HEK293 (cell line): ENCODE data around the gene MPHOSPH8.

Experiments
- IKZF3 ChIP-seq: fragments of 450-650 bp; IDR thresholded peaks from 2 replicates; pipeline ENCODE4 v1.5.0; 2018; ENCODE audit warnings: missing biosample characterization, mild to moderate bottlenecking, missing genetic modification characterization, moderate library complexity
- KLF10 ChIP-seq: fragments of 450-650 bp; IDR thresholded peaks from 2 replicates; pipeline ENCODE4 v1.5.1; 2018; ENCODE audit warnings: missing biosample characterization, mild to moderate bottlenecking, missing genetic modification characterization
- KLF8 ChIP-seq: fragments of 450-650 bp; formaldehyde crosslinking; IDR thresholded peaks from 2 replicates; pipeline ENCODE4 v1.5.1; 2016; ENCODE audit warnings: missing biosample characterization, missing genetic modification characterization
- OSR2 ChIP-seq: fragments of 450-650 bp; formaldehyde crosslinking; IDR thresholded peaks from 2 replicates; pipeline ENCODE4 v1.5.1; 2016; ENCODE audit warnings: missing biosample characterization, missing genetic modification characterization
- PRDM1 ChIP-seq: fragments of 450-650 bp; formaldehyde crosslinking; IDR thresholded peaks from 2 replicates; pipeline ENCODE4; 2016; ENCODE audit warnings: missing biosample characterization, missing genetic modification characterization
- SCRT1 ChIP-seq: fragments of 450-650 bp; formaldehyde crosslinking; IDR thresholded peaks from 2 replicates; pipeline ENCODE4 v1.5.1; 2016; ENCODE audit warnings: missing biosample characterization, missing genetic modification characterization, borderline replicate concordance
- ZBTB7A ChIP-seq: fragments of 450-650 bp; formaldehyde crosslinking; IDR thresholded peaks from 2 replicates; pipeline ENCODE4 v1.5.1; 2016; ENCODE audit warnings: low read depth, missing biosample characterization, missing genetic modification characterization
- ZBTB8A ChIP-seq: fragments of 450-650 bp; formaldehyde crosslinking; IDR thresholded peaks from 2 replicates; pipeline ENCODE4 v1.5.1; 2016; ENCODE audit warnings: missing biosample characterization, missing genetic modification characterization
- ZFHX2 ChIP-seq: fragments of 450-650 bp; formaldehyde crosslinking; conservative IDR thresholded peaks from 2 replicates; pipeline ENCODE4 v1.5.1; 2016; ENCODE audit warnings: missing biosample characterization, missing genetic modification characterization
- ZFP37 ChIP-seq: fragments of 450-650 bp; formaldehyde crosslinking; IDR thresholded peaks from 2 replicates; pipeline ENCODE4 v1.5.1; 2016; ENCODE audit warnings: missing biosample characterization, missing genetic modification characterization
- ZNF155 ChIP-seq: fragments of 450-650 bp; formaldehyde crosslinking; IDR thresholded peaks from 2 replicates; pipeline ENCODE4 v1.5.1; 2016; ENCODE audit warnings: missing biosample characterization, missing genetic modification characterization
- ZNF311 ChIP-seq: fragments of 450-650 bp; formaldehyde crosslinking; IDR thresholded peaks from 2 replicates; pipeline ENCODE4 v1.5.1; 2017; ENCODE audit warnings: missing biosample characterization, missing genetic modification characterization, borderline replicate concordance
- ZNF394 ChIP-seq: fragments of 450-650 bp; formaldehyde crosslinking; IDR thresholded peaks from 2 replicates; pipeline ENCODE4 v1.5.1; 2016; ENCODE audit warnings: missing biosample characterization, missing genetic modification characterization, mild to moderate bottlenecking, moderate library complexity, borderline replicate concordance
- ZNF501 ChIP-seq: fragments of 450-650 bp; formaldehyde crosslinking; IDR thresholded peaks from 2 replicates; pipeline ENCODE4 v1.5.1; 2016; ENCODE audit warnings: missing biosample characterization, missing genetic modification characterization
- ZNF544 ChIP-seq: fragments of 450-650 bp; formaldehyde crosslinking; IDR thresholded peaks from 2 replicates; pipeline ENCODE4 v1.5.0; 2017; ENCODE audit warnings: missing biosample characterization, missing genetic modification characterization
- ZNF624 ChIP-seq: fragments of 450-650 bp; formaldehyde crosslinking; IDR thresholded peaks from 2 replicates; pipeline ENCODE4 v1.5.1; 2017; ENCODE audit warnings: missing biosample characterization, missing genetic modification characterization
- ZNF792 ChIP-seq: fragments of 450-650 bp; formaldehyde crosslinking; IDR thresholded peaks from 2 replicates; pipeline ENCODE4 v1.5.1; 2016; ENCODE audit warnings: missing biosample characterization, missing genetic modification characterization
- ZXDB ChIP-seq: fragments of 450-650 bp; formaldehyde crosslinking; IDR thresholded peaks from 2 replicates; pipeline ENCODE4 v1.5.1; 2016; ENCODE audit warnings: missing biosample characterization, missing genetic modification characterization
- TF ChIP-seq, protein P1 (sequence below): fragments of 450-650 bp; formaldehyde crosslinking; IDR thresholded peaks from 2 replicates; pipeline ENCODE4 v1.5.1; 2016; ENCODE audit warnings: missing biosample characterization, missing genetic modification characterization
- TF ChIP-seq, protein P2 (sequence below): fragments of 450-650 bp; formaldehyde crosslinking; IDR thresholded peaks from 2 replicates; pipeline ENCODE4 v1.5.1; 2016; ENCODE audit warnings: missing biosample characterization, missing genetic modification characterization
- TF ChIP-seq, protein P3 (sequence below): fragments of 450-650 bp; formaldehyde crosslinking; IDR thresholded peaks from 2 replicates; pipeline ENCODE4 v1.5.1; 2016; ENCODE audit warnings: missing biosample characterization, missing genetic modification characterization, borderline replicate concordance
- TF ChIP-seq, protein P4 (sequence below): fragments of 450-650 bp; IDR thresholded peaks from 2 replicates; pipeline ENCODE4 v1.5.1; 2018; ENCODE audit warnings: missing biosample characterization, missing genetic modification characterization
- TF ChIP-seq, protein P5 (sequence below): fragments of 450-650 bp; formaldehyde crosslinking; IDR thresholded peaks from 2 replicates; pipeline ENCODE4 v1.5.1; 2016; ENCODE audit warnings: missing biosample characterization, missing genetic modification characterization
- TF ChIP-seq, protein P6 (sequence below): fragments of 450-650 bp; formaldehyde crosslinking; IDR thresholded peaks from 2 replicates; pipeline ENCODE4 v1.5.1; 2016; ENCODE audit warnings: missing biosample characterization, missing genetic modification characterization
- TF ChIP-seq, protein P7 (sequence below): fragments of 450-650 bp; formaldehyde crosslinking; IDR thresholded peaks from 2 replicates; pipeline ENCODE4; 2016; ENCODE audit warnings: missing biosample characterization, missing genetic modification characterization

The MPHOSPH8 gene

DNA sequence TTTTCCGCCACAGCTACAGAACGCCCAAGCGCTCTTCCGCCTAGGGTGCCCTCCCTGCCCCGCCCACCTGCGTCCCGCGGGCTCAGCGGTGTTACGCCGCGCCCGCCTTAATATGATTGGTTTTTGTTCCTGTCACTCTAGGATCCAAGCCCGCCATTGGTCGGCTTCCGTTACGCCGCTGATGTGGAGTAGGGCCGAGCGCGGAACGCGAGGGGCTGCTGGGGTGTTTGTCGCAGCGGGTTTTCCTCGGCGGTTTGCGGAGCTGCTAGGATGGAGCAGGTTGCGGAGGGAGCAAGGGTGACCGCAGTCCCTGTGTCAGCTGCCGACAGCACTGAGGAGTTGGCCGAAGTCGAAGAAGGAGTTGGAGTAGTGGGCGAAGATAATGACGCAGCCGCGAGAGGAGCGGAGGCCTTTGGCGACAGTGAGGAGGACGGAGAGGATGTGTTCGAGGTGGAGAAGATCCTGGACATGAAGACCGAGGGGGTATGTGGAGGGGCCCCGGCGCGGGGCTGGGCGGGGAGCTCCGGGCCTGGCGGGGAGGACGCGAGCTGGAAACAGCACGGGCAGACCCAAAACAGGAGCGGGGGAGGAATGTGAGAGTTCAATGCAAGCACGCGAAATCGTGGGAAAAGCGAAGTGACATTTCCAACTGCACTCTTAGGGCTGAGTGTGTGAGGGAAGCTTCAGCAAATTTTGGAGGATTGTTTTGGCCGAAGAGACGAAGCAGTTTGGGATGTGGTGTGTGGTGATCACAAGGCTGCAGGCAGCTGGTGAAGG, at the start of gene MPHOSPH8 (continued):
- TF ChIP-seq ZBTB8A (peak; percentile 93), ZXDB (tag by site-specific recombination) (peak; percentile 72), ZBTB7A (tag by site-specific recombination) (no peak; the same call in 1 of the 2 replicates), SCRT1 (tag by site-specific recombination) (no peak), ZNF544 (tag by site-specific recombination) (no peak), ZNF792 (peak; percentile 45; the same call in 1 of the 2 replicates), ZNF394 (tag by site-specific recombination) (no peak; the same call in 1 of the 2 replicates), ZNF311 (tag by site-specific recombination) (no peak), KLF8 (tag by site-specific recombination) (peak; percentile 88), IKZF3 (tag by site-specific recombination) (no peak), ZNF624 (tag by site-specific recombination) (no peak), ZNF501 (peak; percentile 66; the same call in 1 of the 2 replicates), ZNF155 (tag by site-specific recombination) (no peak), KLF10 (peak; percentile 63; the same call in 1 of the 2 replicates), OSR2 (tag by site-specific recombination) (no peak), ZFP37 (no peak), ZFHX2 (tag by site-specific recombination) (peak; percentile 82), PRDM1 (peak; percentile 86)
- TF ChIP-seq, protein P1, sequence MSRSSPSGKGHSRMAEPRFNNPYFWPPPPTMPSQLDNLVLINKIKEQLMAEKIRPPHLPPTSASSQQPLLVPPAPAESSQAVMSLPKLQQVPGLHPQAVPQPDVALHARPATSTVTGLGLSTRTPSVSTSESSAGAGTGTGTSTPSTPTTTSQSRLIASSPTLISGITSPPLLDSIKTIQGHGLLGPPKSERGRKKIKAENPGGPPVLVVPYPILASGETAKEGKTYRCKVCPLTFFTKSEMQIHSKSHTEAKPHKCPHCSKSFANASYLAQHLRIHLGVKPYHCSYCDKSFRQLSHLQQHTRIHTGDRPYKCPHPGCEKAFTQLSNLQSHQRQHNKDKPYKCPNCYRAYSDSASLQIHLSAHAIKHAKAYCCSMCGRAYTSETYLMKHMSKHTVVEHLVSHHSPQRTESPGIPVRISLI (tag by site-specific recombination), result no peak
- TF ChIP-seq, protein P2, sequence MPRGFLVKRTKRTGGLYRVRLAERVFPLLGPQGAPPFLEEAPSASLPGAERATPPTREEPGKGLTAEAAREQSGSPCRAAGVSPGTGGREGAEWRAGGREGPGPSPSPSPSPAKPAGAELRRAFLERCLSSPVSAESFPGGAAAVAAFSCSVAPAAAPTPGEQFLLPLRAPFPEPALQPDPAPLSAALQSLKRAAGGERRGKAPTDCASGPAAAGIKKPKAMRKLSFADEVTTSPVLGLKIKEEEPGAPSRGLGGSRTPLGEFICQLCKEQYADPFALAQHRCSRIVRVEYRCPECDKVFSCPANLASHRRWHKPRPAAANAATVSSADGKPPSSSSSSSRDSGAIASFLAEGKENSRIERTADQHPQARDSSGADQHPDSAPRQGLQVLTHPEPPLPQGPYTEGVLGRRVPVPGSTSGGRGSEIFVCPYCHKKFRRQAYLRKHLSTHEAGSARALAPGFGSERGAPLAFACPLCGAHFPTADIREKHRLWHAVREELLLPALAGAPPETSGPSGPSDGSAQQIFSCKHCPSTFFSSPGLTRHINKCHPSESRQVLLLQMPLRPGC, result no peak
- TF ChIP-seq, protein P3, sequence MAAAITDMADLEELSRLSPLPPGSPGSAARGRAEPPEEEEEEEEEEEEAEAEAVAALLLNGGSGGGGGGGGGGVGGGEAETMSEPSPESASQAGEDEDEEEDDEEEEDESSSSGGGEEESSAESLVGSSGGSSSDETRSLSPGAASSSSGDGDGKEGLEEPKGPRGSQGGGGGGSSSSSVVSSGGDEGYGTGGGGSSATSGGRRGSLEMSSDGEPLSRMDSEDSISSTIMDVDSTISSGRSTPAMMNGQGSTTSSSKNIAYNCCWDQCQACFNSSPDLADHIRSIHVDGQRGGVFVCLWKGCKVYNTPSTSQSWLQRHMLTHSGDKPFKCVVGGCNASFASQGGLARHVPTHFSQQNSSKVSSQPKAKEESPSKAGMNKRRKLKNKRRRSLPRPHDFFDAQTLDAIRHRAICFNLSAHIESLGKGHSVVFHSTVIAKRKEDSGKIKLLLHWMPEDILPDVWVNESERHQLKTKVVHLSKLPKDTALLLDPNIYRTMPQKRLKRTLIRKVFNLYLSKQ (tag by site-specific recombination), result no peak
- TF ChIP-seq, protein P4, sequence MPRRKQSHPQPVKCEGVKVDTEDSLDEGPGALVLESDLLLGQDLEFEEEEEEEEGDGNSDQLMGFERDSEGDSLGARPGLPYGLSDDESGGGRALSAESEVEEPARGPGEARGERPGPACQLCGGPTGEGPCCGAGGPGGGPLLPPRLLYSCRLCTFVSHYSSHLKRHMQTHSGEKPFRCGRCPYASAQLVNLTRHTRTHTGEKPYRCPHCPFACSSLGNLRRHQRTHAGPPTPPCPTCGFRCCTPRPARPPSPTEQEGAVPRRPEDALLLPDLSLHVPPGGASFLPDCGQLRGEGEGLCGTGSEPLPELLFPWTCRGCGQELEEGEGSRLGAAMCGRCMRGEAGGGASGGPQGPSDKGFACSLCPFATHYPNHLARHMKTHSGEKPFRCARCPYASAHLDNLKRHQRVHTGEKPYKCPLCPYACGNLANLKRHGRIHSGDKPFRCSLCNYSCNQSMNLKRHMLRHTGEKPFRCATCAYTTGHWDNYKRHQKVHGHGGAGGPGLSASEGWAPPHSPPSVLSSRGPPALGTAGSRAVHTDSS, result no peak
- TF ChIP-seq, protein P5, sequence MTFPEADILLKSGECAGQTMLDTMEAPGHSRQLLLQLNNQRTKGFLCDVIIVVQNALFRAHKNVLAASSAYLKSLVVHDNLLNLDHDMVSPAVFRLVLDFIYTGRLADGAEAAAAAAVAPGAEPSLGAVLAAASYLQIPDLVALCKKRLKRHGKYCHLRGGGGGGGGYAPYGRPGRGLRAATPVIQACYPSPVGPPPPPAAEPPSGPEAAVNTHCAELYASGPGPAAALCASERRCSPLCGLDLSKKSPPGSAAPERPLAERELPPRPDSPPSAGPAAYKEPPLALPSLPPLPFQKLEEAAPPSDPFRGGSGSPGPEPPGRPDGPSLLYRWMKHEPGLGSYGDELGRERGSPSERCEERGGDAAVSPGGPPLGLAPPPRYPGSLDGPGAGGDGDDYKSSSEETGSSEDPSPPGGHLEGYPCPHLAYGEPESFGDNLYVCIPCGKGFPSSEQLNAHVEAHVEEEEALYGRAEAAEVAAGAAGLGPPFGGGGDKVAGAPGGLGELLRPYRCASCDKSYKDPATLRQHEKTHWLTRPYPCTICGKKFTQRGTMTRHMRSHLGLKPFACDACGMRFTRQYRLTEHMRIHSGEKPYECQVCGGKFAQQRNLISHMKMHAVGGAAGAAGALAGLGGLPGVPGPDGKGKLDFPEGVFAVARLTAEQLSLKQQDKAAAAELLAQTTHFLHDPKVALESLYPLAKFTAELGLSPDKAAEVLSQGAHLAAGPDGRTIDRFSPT (tag by site-specific recombination), result peak; percentile 87; the same call in 1 of the 2 replicates
- TF ChIP-seq, protein P6, sequence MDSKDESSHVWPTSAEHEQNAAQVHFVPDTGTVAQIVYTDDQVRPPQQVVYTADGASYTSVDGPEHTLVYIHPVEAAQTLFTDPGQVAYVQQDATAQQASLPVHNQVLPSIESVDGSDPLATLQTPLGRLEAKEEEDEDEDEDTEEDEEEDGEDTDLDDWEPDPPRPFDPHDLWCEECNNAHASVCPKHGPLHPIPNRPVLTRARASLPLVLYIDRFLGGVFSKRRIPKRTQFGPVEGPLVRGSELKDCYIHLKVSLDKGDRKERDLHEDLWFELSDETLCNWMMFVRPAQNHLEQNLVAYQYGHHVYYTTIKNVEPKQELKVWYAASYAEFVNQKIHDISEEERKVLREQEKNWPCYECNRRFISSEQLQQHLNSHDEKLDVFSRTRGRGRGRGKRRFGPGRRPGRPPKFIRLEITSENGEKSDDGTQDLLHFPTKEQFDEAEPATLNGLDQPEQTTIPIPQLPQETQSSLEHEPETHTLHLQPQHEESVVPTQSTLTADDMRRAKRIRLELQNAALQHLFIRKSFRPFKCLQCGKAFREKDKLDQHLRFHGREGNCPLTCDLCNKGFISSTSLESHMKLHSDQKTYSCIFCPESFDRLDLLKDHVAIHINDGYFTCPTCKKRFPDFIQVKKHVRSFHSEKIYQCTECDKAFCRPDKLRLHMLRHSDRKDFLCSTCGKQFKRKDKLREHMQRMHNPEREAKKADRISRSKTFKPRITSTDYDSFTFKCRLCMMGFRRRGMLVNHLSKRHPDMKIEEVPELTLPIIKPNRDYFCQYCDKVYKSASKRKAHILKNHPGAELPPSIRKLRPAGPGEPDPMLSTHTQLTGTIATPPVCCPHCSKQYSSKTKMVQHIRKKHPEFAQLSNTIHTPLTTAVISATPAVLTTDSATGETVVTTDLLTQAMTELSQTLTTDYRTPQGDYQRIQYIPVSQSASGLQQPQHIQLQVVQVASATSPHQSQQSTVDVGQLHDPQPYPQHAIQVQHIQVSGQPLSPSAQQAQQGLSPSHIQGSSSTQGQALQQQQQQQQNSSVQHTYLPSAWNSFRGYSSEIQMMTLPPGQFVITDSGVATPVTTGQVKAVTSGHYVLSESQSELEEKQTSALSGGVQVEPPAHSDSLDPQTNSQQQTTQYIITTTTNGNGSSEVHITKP (tag by site-specific recombination), result peak; percentile 84
- TF ChIP-seq, protein P7, sequence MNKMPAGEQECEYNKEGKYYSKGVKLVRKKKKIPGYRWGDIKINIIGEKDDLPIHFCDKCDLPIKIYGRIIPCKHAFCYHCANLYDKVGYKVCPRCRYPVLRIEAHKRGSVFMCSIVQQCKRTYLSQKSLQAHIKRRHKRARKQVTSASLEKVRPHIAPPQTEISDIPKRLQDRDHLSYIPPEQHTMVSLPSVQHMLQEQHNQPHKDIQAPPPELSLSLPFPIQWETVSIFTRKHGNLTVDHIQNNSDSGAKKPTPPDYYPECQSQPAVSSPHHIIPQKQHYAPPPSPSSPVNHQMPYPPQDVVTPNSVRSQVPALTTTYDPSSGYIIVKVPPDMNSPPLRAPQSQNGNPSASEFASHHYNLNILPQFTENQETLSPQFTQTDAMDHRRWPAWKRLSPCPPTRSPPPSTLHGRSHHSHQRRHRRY (tag by site-specific recombination), result no peak
